ENCODE data around the gene CD93. TPM values are rescaled to one million over a fixed set of nuclear protein-coding genes. Genes with fewer than 3 reads are reported as not detected.

Gene CD93
- total RNA-seq, 1 donor from 2014 or later = 20.8 TPM

GRCh38 chr20:23037017-23037481 is 49.1 kb downstream of the CD93 start:
- DNase-seq (ENCODE audit: low read depth in 2 of 2) = no peak

- DNase-seq (ENCODE audit: low read depth in 2 of 2) = no peak
Measured at GRCh38 chr20:23036371-23036770, 49.8 kb downstream of the CD93 start.

- DNase-seq (ENCODE audit: low read depth in 2 of 2) = no peak
Measured at GRCh38 chr20:23035731-23036130, 50.4 kb downstream of the CD93 start.

GRCh38 chr20:23034721-23035671 is 51.1 kb downstream of the CD93 start, which contains the start of gene SSTR4:
TSS of gene SSTR4 (plus strand) at chr20:23035312. CDS start at chr20:23035484, 172 bp downstream.
- DNase-seq (ENCODE audit: low read depth in 2 of 2) = no peak

GRCh38 chr20:23033918-23034317 is 52.2 kb downstream of the CD93 start:
- no peak for DNase-seq (ENCODE audit: low read depth in 2 of 2)

- DNase-seq (ENCODE audit: low read depth in 2 of 2) = no peak
Measured at GRCh38 chr20:23032750-23033078, 53.4 kb downstream of the CD93 start.

GRCh38 chr20:23032056-23032749 is 53.9 kb downstream of the CD93 start:
- DNase-seq (ENCODE audit: low read depth in 2 of 2) = no peak

GRCh38 chr20:23031346-23031745 is 54.8 kb downstream of the CD93 start:
- no peak for DNase-seq (ENCODE audit: low read depth in 2 of 2)

Other genes with a start within 250 kb of the CD93 start
- gene SSTR4, start 51.0 kb downstream of the CD93 start, total RNA-seq = not detected in 2 replicates
- gene THBD, start 36.7 kb downstream of the CD93 start, total RNA-seq = 3.2 and 9.2 TPM in 2 replicates

Data from lung microvascular endothelial cell (primary cell).